ENCODE results near the gene TOMM6.

Gene TOMM6

DNA sequence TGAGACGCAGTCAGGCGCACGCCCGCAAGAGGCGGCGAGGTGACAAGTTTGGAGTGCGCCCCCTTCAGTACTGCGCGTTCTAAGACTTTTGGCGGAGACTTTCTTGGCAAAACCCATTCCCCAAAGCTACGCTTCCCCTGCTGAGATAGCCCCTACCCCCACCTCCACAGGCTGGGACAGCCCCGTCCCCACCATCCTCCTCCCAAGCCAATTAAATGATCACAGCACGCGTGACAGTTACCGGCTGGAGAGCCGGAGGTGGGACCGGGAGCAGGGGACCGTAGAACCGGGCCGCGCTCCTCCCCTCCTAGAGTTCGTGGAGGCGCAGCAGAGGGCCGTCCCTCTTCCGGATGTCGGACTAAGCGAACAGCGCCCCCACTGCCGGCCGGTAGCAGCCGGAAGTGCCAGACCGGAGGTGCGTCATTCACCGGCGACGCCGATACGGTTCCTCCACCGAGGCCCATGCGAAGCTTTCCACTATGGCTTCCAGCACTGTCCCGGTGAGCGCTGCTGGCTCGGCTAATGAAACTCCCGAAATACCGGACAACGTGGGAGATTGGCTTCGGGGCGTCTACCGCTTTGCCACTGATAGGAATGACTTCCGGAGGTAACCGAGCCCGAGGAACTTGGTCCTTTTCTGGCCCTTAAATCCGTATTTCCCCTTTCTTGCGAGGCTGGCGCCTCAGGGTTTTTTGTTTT, at the start of gene TOMM6:
Gene TOMM6 (plus strand): TSS at position 476 of the 699 bp plus-strand sequence. CDS start 4 bp downstream, at position 480.
- DNase-seq = peak; percentile 95 to 98

DNA sequence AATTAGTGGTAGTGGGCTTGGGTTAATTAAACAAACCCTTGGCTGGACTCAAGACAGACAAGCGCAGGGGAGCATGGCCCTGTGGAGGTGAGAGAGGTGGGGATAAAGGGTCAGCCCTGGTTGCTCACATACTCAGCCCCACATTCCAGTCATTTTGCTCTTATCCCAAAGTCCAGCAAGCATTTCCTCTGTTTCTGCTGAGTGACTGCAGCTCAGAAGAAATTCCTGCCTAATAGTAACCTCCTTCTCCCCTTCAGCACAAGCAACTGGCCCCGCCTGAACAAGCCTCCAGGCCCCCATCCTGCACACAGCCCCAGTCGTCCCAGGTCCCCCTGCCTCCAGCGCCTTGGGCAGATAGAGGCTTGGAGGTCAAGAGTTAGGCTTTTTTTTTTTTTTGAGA, 48.5 kb upstream of the TOMM6 start:
- no peak for DNase-seq

DNA sequence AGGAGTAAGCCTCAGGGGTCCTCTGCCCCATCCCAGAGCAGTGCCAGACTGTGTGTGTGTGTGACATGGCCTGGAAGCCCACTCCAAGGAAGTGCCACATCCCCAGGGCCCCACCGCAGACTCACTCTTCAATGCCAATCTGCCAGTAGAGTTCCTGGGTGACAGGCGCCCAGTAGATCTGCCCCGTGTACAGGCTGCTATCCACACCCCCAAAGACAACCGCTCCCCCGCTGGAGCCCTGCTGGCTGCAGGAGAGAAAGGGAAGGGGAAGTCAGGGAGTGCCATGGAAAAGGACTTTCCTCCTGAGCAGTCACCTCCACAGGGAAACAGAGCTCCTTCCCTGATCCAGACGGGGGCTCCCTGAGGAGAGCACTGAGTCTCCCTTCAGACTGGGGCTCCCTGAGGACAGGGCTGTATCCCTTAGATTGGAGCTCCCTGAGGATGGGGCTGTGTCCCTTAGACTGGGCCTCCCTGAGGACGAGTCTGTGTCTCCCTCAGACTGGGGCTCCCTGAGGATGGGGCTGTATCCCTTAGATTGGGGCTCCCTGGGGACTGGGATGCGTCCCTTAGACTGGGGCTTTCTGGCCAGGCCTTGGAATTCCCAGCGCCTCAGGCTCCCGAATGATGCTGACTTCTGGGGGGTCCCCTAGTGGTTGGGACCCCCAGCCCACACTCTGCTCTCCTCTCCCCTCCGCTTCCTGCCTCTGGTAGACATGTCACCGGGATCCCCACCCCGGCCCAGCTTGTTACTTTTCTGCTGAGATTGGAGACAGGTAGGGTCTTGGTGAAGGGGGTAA, 46.9 kb upstream of the TOMM6 start:
- no peak for DNase-seq

DNA sequence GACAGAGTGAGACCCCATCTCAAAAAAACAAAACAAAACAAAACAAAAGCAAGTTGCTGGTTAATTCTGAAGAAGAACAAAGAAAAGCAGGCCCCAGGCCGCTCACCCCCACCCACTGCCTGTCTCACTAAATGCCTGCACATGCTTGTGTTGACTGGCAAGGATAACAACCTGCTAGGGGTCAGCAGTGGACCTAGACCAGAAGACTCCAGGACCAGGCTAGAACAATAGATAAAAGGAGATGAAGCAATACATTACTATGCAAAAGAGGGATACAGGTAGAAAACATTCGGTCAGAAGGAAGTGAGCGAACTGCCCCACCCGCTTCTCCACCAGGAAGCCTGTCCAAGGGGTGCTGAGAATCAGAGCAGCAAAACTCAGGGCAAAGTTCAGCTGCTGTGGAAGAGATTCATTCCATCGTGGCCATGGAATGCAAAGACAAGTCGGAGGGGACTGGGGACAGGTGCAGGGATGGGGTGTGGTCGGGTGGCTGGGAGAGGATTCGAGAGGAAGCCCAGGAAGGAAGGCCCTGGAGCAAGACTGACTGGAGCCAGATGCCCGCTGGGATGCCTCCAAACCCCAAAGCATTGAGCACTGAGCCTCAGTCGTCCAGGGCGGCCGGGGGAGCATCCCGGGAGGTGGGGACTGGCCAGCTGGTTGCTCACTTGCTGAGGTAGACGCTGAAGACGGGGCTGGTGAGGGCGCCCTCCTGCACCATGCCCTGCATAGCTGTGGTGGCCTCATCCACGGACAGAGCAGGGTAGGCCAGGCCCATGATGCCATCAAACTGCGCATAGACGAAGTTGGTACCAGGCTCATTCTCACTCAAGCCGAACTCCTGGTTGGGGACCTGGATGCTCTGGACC, 45.6 kb upstream of the TOMM6 start:
- no peak for DNase-seq

DNA sequence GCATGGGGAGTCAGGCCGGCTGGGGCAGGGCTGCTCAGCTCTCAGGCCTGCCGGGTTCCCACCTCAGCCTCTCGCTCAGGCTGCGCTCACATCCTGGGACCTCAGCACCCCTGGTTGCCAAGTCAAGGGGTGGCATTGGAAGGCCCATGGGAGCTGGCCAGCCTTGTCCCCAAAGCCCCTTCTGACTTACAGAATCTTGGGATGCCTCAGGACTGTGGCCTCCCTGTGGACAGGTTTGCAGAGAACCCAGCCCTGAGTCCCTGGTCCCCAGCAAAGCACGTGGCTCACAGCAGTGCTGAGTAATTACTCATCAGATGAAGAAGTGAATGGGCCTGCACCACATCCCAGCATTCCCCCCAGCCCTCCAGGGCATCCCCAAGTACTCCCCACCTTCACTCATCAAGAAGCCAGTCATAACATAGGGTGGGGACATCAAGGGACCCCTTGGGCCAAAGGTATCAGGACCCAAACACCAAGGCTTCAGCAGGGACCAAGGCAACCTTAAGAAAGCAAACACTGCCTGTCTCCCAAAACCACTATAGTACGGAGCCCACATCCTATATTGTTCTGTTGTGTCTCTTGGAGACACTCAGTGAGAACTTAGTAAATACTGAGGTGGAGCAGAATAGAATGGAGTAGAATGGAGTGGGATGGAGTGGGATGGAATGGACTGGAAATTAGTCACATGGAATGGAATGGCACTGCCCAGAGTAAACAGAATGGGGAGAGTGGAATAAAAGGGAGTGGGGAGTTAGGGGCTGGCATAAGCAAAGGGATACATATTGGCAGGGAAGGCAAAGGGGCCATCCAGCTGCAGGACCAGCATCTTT, 43.9 kb upstream of the TOMM6 start:
- DNase-seq = no peak

DNA sequence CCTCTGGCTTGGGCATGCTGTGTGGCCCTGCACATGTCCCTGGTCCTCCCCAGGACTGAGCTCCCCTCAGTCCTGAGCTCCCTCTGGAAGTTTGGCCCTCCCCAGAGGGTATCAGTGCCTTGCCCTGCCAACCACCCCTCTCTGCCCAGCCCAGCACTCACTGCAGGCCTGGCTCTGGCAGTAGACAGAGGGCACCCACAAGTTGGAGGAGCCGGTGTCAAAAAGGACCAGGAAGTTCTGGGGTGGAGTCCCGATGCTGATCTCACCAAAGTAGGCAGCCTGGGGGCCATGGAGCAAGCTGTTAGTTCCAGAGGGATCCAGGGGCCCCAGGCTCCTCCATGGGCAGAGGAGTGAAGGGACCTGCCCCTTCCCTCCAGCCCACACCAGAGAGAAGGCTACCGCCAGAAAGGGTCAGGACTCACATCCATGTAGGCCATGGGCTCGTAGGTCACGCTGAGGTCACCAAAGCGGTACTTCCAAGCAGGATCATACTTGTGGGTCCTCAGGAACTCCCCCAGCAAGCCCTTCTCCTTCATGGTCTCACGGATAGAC, 43.2 kb upstream of the TOMM6 start:
- DNase-seq = no peak

DNA sequence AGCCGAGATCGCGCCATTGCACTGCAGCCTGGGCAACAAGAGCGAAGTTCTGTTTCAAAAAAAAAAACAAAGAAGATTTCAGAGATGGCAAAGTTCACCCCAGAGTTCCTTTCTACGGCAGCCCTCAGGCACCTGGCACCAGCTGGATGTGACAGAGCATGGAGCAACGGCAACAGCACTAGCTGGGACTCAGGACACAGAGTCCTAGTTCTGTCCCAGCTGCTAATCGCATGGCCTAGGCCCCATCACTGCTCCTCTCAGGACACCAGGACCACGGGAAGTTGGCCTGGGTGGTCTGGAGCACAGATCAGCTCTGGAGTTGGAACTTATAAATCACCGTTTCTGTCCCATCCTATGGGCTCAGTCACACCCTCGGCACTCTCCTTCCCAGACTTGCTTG, 41.4 kb upstream of the TOMM6 start:
- DNase-seq = no peak

DNA sequence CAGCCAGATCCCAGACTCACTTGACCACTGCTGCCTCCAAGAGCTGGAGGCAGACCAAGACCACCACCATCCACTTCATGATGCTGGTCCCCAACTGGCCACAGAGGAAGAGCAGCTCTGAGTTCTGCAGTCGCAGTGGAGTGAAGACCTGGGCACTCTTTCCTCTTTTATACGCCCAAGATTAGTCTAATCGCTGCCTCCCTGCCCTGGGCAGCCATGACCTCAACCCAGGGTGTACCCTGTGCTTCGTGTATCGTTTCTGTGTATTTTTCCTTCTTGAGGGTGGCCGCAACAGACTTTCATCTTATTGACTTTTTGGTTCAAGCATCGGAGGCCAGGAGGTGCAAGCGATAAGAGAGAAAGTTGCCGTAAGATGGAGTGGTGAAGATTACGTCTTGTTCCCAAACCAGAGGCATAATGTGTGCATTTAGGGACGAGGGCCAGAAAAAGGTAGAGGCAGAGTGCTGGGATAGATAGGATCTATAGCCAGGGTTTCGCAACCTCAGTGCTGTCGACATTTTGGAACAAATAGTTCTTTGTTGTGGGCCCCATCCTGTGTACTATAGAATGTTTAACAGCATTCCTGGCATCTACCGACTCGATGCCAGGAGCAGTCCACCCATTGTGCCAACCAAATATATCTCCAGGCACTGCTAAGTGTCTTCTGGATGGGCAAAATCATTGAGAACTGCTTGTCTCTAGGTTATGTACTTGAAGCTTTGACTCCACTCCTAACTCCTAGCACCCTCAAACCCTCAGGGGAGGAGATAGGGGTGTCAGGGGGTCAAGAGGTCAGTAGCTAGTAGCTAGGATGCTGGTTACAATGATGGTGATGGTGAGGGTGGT, 40.0 kb upstream of the TOMM6 start, which contains the start of gene PGC:
Gene PGC (minus strand): TSS at position 142 of the 846 bp plus-strand sequence. CDS start 63 bp downstream, at position 79.
- no peak for DNase-seq

DNA sequence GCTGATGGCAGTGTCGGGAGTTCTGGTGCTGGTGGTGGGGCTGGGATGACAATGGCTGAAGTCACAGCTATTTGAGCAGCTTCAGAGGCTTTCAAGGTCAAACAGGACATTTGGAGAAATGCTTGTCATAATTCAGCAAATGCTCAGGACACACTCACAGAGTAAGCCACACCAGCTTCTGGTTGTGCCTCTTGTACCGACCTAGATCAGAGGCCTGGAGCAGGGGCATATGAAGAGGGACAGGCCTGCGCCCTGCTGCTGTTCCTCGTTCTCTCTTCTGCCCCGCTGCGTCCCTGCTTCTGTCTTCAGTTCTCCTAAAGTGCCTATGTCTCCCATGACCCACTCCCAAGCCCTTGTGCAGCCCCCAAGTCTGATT, 39.4 kb upstream of the TOMM6 start:
- no peak for DNase-seq

DNA sequence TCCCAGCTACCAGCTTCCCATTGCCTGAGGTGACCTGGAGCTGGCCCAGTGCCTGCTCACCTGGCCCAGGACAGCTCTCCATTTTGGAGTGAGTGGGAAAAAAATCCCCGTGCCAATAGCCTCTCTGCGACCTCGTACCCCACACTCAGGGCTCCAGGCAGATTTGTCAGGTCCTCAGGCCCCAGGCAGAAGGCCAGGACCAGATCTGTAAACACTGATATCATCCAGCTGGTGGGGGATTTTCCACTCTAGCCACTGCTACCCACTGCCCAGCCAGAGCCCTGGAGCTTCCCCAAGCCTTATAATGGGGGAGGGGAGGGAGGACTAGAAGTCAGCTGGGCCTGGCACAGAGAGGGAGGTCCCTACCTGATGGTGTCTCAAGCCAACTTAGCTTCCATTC, 39.0 kb upstream of the TOMM6 start:
- no peak for DNase-seq

DNA sequence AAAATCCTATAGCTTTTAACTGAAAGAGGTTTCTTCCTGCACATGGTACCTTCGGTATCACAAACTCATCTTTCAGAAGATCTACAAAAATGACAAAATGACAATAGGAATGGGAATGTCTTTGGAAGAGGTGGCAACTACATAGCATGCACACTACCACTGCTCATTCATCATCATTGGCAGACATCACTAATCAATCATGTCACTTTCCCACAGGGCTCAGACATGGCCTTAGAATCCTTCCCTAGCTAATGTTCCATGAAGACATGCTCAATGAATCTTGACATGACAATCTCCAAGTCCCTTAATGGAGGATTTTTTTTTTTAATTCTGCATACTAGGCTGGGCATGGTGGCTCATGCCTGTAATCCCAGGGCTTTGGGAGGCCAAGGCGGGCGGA, 37.1 kb upstream of the TOMM6 start:
- DNase-seq = no peak

DNA sequence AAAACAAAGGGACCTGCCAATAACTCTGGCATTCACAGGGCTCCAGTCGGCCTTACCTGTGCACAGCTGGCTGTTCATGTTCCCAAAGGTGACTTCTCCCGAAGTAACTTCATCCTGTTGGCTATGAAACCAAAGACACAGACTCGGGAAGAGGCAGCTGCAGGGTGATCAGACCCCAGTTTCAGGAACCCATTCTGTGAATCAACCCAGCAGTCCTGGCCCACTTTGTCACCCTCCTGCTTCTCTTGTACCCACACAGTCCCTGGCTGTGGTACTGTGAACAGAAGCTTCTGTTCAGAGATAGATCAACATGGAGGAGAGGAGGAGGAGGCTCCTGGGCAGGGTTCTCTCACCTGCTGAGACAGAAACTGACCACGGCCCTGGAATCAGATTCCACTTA, 31.6 kb upstream of the TOMM6 start:
- DNase-seq = no peak

DNA sequence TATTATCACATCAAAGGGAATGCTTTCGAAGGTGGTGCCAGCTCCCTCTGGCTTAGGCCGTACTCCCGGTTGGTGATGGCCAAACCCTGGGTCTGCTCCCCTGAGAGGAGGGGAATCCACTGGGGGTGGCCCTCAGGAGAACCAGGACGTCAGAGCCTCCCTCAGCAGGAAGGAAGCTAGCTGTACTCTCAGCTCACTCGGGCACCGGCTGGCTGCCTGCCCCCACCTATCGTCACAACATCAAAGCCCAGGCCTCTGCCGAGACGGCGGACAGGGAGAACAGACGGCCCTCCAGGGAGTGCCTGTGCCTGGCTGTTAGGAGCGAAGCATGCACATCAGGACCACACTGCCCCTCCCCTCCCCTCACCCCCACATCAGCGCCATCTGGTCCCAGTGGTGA, 31.1 kb upstream of the TOMM6 start:
- no peak for DNase-seq

DNA sequence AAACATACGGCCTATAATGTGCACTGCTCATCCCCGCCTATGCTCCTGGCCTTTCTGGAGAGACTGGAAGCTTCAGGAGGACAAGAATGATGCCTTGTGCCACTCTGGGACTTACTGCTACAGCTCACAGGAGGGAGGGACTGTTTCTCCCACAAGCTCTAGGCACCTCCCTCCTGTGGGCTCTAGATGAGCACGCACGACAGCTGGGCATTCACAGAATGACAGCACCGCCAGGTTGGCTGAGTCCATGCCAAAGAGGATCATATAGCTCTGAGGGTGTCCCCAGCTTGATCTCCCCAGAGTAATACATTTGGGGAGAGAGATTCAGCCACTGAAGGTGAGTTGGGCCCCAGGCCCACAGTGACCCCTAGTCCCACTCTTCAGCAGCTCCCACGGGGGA, 30.2 kb upstream of the TOMM6 start:
- no peak for DNase-seq

DNA sequence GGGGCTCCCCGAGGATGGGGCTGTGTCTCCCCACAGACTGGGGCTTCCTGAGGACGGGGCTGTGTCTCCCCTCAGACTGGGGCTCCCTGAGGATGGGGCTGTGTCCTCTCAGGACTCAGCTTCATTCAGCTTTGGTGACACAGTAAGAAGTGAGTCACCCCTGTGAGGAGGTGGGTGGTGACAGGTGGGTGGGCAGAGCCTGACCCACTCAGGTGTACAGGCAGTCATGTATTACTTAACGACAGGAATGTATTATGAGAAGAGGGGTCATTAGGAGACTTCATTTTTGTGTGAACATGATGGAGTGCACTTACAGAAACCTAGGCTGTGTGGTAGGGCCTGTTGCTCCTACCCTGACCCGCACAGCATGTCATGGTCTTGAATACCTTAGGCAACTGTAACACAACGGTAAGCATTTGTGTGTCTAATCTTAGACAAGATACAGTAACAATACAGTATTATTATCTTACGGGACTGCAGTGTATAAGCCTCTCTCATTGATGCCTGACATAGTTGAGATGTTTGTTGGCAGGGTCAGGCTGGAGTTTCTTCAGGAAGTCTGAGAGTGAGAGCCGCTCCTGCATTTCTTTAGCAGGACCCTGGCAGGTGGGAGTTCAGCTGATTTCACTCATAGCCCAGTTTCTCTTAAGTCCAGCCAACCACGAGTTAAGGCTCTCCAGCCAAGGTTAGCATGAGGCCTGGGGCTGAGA, 29.4 kb upstream of the TOMM6 start:
- no peak for DNase-seq

DNA sequence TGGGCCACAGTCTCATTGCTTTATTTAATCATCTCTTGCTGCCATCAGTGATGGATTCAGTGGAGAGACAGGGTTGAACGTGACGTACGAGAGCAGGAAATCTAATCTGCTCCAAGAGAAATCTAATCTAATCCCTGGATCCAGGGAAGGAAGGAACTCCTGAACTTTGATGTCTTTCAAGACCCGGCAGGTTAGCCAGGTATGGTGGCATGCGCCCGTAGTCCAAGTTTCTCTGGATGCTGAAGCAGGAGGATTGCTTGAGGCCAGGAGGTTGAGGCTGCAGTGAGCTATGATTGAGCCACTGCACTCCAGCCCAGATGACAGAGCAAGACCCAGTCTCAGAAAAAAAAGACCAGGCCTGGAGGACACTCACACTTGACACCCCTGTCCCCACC, 28.9 kb upstream of the TOMM6 start:
- no peak for DNase-seq

DNA sequence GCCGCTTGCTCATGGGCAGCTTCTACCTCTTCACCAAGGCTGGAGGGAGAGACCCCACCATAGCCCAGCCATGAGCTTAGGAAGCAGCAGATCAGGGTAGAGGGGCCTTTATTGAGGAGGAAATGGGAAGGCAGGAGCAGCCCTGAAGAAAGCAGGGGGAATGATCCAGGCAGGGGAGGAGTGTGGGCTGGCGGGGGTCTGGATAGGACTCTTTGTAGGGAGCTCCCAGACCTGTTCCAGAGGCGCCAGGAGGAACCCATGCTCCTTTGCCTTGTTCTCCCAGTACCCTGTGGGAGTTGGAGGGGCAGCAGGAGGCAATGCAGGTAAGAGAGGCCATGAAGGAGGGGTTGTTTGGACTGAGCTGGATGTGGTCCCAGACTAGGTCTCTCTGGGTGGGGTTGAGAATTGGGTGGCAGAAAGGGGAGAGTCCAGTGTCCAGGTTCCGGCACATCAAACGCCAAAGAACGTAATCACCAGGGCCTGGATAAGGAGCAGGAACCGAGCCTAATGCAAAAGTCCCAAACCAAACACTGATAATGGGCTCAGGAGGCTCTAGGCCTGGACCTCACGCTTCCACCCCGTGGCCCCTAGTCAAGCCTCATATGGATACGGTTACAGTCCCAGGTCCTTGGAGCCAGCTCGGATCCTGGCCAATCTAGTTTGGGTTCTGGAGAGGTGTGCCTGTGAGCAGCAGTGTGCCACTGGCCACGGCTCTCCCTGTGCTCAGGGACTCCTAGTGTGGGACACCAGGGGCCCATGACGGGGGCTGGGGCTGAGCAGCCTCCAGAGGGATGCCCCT, 28.2 kb upstream of the TOMM6 start:
- no peak for DNase-seq

DNA sequence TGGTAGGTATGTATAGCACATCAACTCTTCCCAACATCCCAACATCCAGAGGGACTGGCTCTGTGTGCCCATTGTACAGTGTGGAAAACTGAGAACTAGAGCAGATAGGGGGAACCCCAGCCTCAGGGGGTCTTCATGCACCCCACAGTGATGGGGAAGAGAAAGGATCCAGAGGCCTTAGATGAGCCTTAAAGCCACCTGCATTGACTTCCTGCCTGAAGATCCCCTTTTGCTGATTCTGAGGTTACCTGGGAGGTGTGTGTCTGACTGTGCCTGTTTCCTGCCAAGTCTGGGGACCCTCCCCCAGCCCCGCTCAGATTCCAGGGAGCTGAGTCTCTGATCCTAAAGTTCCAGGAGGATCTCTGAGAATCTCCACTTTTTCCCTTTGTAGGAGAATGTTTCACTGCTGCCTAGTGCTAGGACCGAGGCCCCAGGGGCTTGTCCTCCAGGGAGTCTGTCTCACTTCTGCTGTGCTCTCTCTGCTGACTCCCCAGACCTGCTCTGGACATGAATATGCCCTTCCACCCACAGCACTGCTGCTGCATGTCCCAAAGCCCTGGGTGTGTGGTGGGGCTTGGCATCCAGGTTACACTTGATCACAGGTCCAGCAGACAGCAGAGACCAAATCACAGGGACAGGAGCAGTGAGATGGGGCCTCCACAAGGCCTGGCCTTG, 27.5 kb upstream of the TOMM6 start:
- DNase-seq = no peak

DNA sequence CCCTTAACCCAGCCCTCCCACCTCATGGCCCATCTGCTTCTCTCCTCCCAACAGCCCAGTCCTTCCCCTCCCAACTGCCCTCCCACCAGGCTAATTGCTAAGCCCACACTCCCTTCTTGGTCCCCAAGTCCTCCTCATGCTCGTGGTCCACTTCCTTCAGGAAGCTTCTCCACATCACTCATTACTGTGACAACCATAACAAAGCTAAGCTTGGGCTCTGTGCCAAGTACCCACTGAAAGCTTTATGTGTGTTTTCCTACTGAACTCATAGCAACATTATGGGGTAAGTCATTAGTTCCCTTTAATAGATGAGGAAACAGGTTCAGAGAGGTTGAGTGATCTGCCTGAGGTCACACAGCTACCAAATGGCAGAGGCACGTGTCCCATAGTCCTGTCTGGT, 24.0 kb upstream of the TOMM6 start:
- no peak for DNase-seq

Data from activated T-cell treated with anti-CD3 and anti-CD28 coated beads, Interleukin-2, amount 50 U/mL, for 48 hours (primary cell).